ENCODE results near the gene FANCB. TPM values are rescaled to one million over a fixed set of nuclear protein-coding genes. Genes with fewer than 3 reads are reported as not detected.

Gene FANCB
- total and polyA plus RNA-seq, 2 of the 13 experiments (the other 11 are each of a cell fraction or from before 2014, with no cell fraction given): 1.0 to 5.8 TPM

GRCh38 chrX:14872851-14873675 lies at the start of gene FANCB, which contains the start of gene MOSPD2 (continued):
- no peak for TF ChIP-seq SKIL (CRISPR knock-in tag; IDR thresholded peaks at IDR 0.05; ENCODE audit: borderline replicate concordance)
- TF ChIP-seq SSRP1 (CRISPR knock-in tag; IDR thresholded peaks at IDR 0.05): no peak
- TF ChIP-seq BCLAF1 (IDR thresholded peaks at IDR 0.05): no peak
- no peak for TF ChIP-seq TAF15 (IDR thresholded peaks at IDR 0.05; ENCODE audit: low read depth, low read length, poor library complexity, severe bottlenecking)
- no peak for TF ChIP-seq ZNF619 (CRISPR knock-in tag; IDR thresholded peaks at IDR 0.05)
- no peak for TF ChIP-seq NFE2L1 (CRISPR knock-in tag; IDR thresholded peaks at IDR 0.05; ENCODE audit: borderline replicate concordance)
- no peak for TF ChIP-seq SP140L (CRISPR knock-in tag; IDR thresholded peaks at IDR 0.05; ENCODE audit: borderline replicate concordance)
- TF ChIP-seq THYN1 (CRISPR knock-in tag; IDR thresholded peaks at IDR 0.05; ENCODE audit: borderline replicate concordance, low read depth): no peak
- TF ChIP-seq KDM3A (CRISPR knock-in tag; IDR thresholded peaks at IDR 0.05; ENCODE audit: low read depth): no peak
- no peak for TF ChIP-seq STAT5B (CRISPR knock-in tag; IDR thresholded peaks at IDR 0.05)
- no peak for TF ChIP-seq ZNF550 (CRISPR knock-in tag; IDR thresholded peaks at IDR 0.05; ENCODE audit: borderline replicate concordance)
- TF ChIP-seq ZMAT5 (CRISPR knock-in tag; IDR thresholded peaks at IDR 0.05; ENCODE audit: borderline replicate concordance, low read depth): no peak
- no peak for TF ChIP-seq NBN (conservative IDR thresholded peaks at IDR 0.05)
- TF ChIP-seq RAD21 (CRISPR knock-in tag; IDR thresholded peaks at IDR 0.05): no peak
- no peak for TF ChIP-seq HOXA9 (CRISPR knock-in tag; IDR thresholded peaks at IDR 0.05; ENCODE audit: borderline replicate concordance)
- no peak for TF ChIP-seq FOXM1 (CRISPR knock-in tag; IDR thresholded peaks at IDR 0.05)
- TF ChIP-seq PLSCR1 (CRISPR knock-in tag; IDR thresholded peaks at IDR 0.05; ENCODE audit: borderline replicate concordance): no peak
- no peak for TF ChIP-seq ZNF660 (CRISPR knock-in tag; IDR thresholded peaks at IDR 0.05; ENCODE audit: borderline replicate concordance, low read depth)
- TF ChIP-seq IRF9 (CRISPR knock-in tag; IDR thresholded peaks at IDR 0.05; ENCODE audit: borderline replicate concordance): no peak
- no peak for TF ChIP-seq NPAS2 (CRISPR knock-in tag; IDR thresholded peaks at IDR 0.05; ENCODE audit: borderline replicate concordance)
- TF ChIP-seq ZSCAN25 (CRISPR knock-in tag; IDR thresholded peaks at IDR 0.05): no peak
